Measurements from ENCODE around the gene SIPA1L3. TPM values are rescaled to one million over a fixed set of nuclear protein-coding genes. Genes with fewer than 3 reads are reported as not detected.

SIPA1L3 gene
- total and polyA plus RNA-seq, 2 experiments from 2014 or later = 13.7 to 23.3 TPM

GRCh38 chr19:38017401-38018151 is 110.6 kb downstream of the SIPA1L3 start:
- Histone ChIP-seq H3K36me3 (replicated peaks; ENCODE audit: insufficient read depth, low read depth) (no peaks in the 10 kb centered on the region), H3K27me3 (no peaks in the 10 kb centered on the region), H3K27ac (no peak overlapping the region), H3K4me1 (ENCODE audit: insufficient read depth) (no peaks in the 10 kb centered on the region), H3K79me2 (peaks cover 31% of the 10 kb centered on the region), H3K9me3 (ENCODE audit: low read depth) (no peaks in the 10 kb centered on the region), H3K9me2 (replicated peaks; ENCODE audit: insufficient read depth) (no peaks in the 10 kb centered on the region), H3K4me3 (no peak overlapping the region), H4K20me1 (ENCODE audit: insufficient read depth, poor library complexity, severe bottlenecking) (no peaks in the 10 kb centered on the region), H3K4me2 (no peak overlapping the region), H2AFZ (no peak overlapping the region)
- 93% methylated on average over 6 of the region's 6 CpGs for WGBS (ENCODE audit: low lambda C conversion rate, missing lambda C conversion rate)
- DNase-seq (ENCODE audit: low spot score) = no peak
- no peak for TF ChIP-seq EZH2phosphoT487 (IDR thresholded peaks at IDR 0.05; ENCODE audit: low read depth, severe bottlenecking, unreplicated experiment)
- TF ChIP-seq CTCF (IDR thresholded peaks at IDR 0.05; ENCODE audit: poor library complexity) = no peak
- TF ChIP-seq EZH2 (IDR thresholded peaks at IDR 0.05; ENCODE audit: borderline replicate concordance) = no peak

GRCh38 chr19:38018694-38019395 is 111.8 kb downstream of the SIPA1L3 start:
- no peak for DNase-seq (ENCODE audit: low spot score)
- no peaks in the 10 kb centered on the region for H3K9me2 ChIP-seq (replicated peaks; ENCODE audit: insufficient read depth)
- H3K27me3 ChIP-seq = no peaks in the 10 kb centered on the region
- no peaks in the 10 kb centered on the region for H3K36me3 ChIP-seq (replicated peaks; ENCODE audit: insufficient read depth, low read depth)
- H3K4me2 ChIP-seq = no peak overlapping the region
- H3K9me3 ChIP-seq (ENCODE audit: low read depth) = no peaks in the 10 kb centered on the region
- H3K27ac ChIP-seq = no peak overlapping the region
- 88% methylated on average over 5 of the region's 5 CpGs for WGBS (ENCODE audit: low lambda C conversion rate, missing lambda C conversion rate)
- H4K20me1 ChIP-seq (ENCODE audit: insufficient read depth, poor library complexity, severe bottlenecking) = no peaks in the 10 kb centered on the region
- no peak overlapping the region for H3K4me3 ChIP-seq
- TF ChIP-seq EZH2 (IDR thresholded peaks at IDR 0.05; ENCODE audit: borderline replicate concordance) = no peak
- no peak for TF ChIP-seq EZH2phosphoT487 (IDR thresholded peaks at IDR 0.05; ENCODE audit: low read depth, severe bottlenecking, unreplicated experiment)
- no peak for TF ChIP-seq CTCF (IDR thresholded peaks at IDR 0.05; ENCODE audit: poor library complexity)
- no peak overlapping the region for H2AFZ ChIP-seq
- H3K79me2 ChIP-seq = peaks cover 35% of the 10 kb centered on the region
- H3K4me1 ChIP-seq (ENCODE audit: insufficient read depth) = peaks cover 4% of the 10 kb centered on the region

- H3K79me2 ChIP-seq = peaks cover 40% of the 10 kb centered on the region
- no peak overlapping the region for H3K27ac ChIP-seq
Observed at GRCh38 chr19:38019396-38019724, 112.4 kb downstream of the SIPA1L3 start.

More at GRCh38 chr19:38019396-38019724, 112.4 kb downstream of the SIPA1L3 start:
- H3K36me3 ChIP-seq (replicated peaks; ENCODE audit: insufficient read depth, low read depth) = no peaks in the 10 kb centered on the region
- no peaks in the 10 kb centered on the region for H3K9me2 ChIP-seq (replicated peaks; ENCODE audit: insufficient read depth)
- 72% methylated on average over 2 of the region's 2 CpGs for WGBS (ENCODE audit: low lambda C conversion rate, missing lambda C conversion rate)
- no peak overlapping the region for H2AFZ ChIP-seq
- no peak for TF ChIP-seq EZH2 (IDR thresholded peaks at IDR 0.05; ENCODE audit: borderline replicate concordance)
- TF ChIP-seq EZH2phosphoT487 (IDR thresholded peaks at IDR 0.05; ENCODE audit: low read depth, severe bottlenecking, unreplicated experiment) = no peak
- no peak for TF ChIP-seq CTCF (IDR thresholded peaks at IDR 0.05; ENCODE audit: poor library complexity)
- H4K20me1 ChIP-seq (ENCODE audit: insufficient read depth, poor library complexity, severe bottlenecking) = no peaks in the 10 kb centered on the region
- no peaks in the 10 kb centered on the region for H3K9me3 ChIP-seq (ENCODE audit: low read depth)
- DNase-seq (ENCODE audit: low spot score) = no peak
- H3K4me2 ChIP-seq = no peak overlapping the region
- no peaks in the 10 kb centered on the region for H3K27me3 ChIP-seq
- H3K4me3 ChIP-seq = no peak overlapping the region
- H3K4me1 ChIP-seq (ENCODE audit: insufficient read depth) = peaks cover 9% of the 10 kb centered on the region
